HG03039 (cell line): ENCODE results near the gene AKAP9.
"Not testable (repeated sequence)": the region's sequence is repeated elsewhere in the genome, so short reads cannot be mapped to it uniquely, and the experiment has no call there.

Experiments
- ATAC-seq: cut with Tn5 transposase; IDR thresholded peaks from one replicate; pipeline ENCODE4 v1.9.1; 2021; ENCODE audit warnings: mild to moderate bottlenecking, moderate library complexity; ENCODE audit not compliant: unreplicated experiment

The AKAP9 gene

DNA sequence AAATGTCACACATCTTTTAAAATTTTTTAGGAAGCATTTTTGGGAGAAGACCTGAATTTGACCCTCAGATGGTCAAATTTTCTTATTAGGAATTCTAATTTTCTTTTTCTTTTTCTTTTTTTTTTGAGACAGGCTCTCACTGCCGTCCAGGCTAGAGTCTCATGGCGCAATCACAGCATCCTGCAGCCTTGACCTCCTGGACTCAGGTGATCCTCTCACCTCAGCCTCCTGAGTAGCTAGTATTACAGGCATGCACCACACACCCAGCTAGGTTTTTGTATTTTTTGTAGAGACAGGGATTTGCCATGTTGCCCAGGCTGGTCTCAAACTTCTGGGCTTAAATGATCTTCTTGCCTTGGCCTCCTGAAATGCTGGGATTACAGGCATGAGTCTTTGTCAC lies 65.4 kb downstream of the AKAP9 start:
- ATAC-seq = no peak

GRCh38 chr7:92010215-92010614 lies 69.6 kb downstream of the AKAP9 start:
- no peak for ATAC-seq

- ATAC-seq = no peak
Observed at GRCh38 chr7:92013611-92014010, 72.9 kb downstream of the AKAP9 start.

DNA sequence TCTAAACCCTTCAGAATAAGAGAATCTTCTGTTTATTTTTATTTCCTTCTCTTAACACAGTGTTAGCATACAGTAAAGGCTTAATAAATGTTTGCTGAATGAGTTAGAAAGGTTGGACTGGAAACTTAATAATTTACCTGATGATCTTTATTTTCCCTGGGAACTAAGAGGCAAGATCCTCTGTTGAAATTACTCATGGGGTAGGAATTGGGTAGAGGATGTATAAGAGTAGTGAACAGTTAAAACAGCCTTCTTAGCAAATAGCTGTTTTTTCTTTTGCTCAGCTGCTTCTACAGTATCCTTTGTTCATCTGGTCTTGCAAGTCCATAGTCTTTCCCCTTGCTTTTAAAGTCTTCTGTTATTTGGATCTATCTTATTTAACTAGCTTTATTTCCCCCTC lies 80.0 kb downstream of the AKAP9 start:
- ATAC-seq = no peak

DNA sequence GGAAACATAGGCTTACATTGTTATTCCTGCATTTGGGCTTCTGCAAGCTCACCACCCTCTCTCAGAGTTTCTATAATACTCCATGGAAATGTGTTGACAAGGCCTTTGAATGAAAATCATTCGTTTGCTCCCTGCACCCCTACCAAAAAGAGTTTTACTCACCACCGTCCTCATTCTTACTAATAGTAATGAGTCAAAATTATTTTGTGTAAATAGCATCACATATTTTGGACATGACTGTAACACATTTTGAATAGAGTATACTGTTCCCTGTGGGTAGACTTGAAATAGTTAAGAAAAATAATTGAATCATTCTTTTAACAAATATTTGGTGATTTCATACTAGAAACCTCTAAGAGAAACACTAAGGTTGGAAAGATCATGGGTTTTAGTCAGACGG lies 84.6 kb downstream of the AKAP9 start:
- no peak for ATAC-seq

- not testable (repeated sequence) for ATAC-seq
Observed at GRCh38 chr7:92026635-92027034, 86.0 kb downstream of the AKAP9 start.

GRCh38 chr7:92027128-92027527 lies 86.5 kb downstream of the AKAP9 start:
- ATAC-seq = not testable (repeated sequence)

GRCh38 chr7:92028226-92028625 lies 87.6 kb downstream of the AKAP9 start:
- no peak for ATAC-seq

- ATAC-seq = no peak
Observed at GRCh38 chr7:92028686-92029085, 88.0 kb downstream of the AKAP9 start.

DNA sequence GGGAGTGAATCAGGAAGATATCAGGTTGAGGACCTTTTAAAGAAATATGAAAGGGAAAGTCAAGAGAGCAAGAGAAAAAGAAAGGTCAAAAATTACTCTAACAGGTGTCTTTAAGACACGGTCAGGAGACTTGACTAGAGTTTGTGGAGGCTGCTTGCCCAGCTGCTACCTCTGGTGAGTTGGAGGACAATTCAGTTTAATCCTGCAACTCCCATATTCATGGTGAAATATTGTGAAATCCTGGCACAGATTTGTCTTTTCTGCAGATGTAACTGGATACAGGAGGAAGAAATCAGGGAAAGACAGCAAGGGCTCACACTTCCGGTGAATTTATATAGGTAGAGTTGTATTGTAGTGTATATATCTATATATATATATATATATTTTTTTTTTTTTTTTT lies 93.5 kb downstream of the AKAP9 start:
- ATAC-seq = no peak

DNA sequence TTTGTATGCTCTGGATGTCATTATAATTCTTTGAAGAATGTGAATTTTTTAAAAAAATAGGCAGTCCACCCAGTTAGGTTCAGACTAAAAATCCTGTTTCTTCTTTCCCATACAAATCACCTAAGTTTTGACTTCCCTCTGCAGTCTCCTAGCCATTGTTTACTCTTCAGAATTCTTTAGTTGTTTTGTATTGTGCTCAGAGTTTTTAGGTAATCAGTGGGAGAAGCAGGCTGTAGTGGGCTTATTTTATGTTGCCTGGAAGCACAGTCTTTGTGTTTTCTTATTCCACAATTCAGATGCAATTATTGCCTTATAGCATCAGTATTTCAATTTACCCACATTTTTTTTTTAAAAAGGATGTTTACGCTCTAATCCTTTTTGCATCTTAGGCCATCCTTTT lies 94.9 kb downstream of the AKAP9 start:
- no peak for ATAC-seq

GRCh38 chr7:92039900-92040299 lies 99.2 kb downstream of the AKAP9 start:
- ATAC-seq = no peak

- no peak for ATAC-seq
Observed at GRCh38 chr7:92042056-92042737, 101.5 kb downstream of the AKAP9 start.

- ATAC-seq = no peak
Observed at GRCh38 chr7:92043098-92043497, 102.4 kb downstream of the AKAP9 start.

- no peak for ATAC-seq
Observed at GRCh38 chr7:92043637-92044036, 103.0 kb downstream of the AKAP9 start.

DNA sequence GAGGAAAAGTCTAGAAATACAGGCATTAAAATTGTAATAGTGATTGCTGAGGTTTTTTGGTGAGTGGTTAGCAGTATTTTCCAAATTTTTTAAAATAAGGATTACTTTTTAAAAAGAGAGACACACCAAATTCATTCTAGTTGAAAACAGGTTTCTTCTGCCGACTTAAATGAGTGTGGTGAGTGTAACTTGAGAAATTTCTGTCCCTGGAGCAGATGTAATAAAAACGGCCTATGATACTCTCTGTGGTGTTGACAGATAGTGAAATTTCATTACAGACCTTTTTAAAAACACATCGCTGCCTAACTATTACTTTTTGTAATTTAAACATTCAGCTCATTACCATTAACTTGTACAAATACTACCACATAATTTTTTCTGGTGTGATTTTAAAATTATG lies 103.5 kb downstream of the AKAP9 start:
- no peak for ATAC-seq

DNA sequence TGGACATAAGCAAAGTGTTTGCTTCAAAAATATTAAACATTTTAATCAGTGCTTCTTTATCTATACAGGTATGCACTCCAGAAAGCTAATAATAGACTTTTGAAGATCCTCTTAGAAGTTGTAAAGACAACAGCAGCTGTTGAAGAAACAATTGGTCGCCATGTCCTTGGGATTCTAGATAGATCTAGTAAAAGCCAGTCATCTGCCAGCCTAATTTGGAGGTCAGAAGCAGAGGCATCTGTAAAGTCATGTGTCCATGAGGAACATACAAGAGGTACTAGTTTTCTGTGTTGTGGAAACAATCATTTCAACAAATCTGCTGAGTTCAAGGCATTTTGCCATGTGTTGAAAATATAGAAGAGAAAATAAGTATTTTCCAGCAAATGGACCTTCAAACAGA lies 104.3 kb downstream of the AKAP9 start:
- no peak for ATAC-seq

GRCh38 chr7:92051655-92052054 lies 111.0 kb downstream of the AKAP9 start:
- no peak for ATAC-seq

GRCh38 chr7:92052159-92052558 lies 111.5 kb downstream of the AKAP9 start:
- ATAC-seq = no peak

DNA sequence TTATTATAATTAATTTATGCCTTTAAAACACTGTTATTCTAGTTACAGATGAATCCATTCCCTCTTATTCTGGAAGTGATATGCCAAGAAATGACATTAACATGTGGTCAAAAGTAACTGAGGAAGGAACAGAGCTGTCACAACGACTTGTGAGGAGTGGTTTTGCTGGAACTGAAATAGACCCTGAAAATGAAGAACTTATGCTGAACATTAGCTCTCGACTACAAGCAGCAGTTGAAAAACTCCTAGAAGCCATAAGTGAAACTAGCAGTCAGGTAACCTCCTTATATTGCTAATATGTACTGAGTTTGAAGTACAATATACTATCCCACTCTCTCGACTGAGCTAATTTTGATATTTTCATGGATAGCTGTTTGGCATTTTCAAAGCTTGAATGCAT lies 112.0 kb downstream of the AKAP9 start:
- no peak for ATAC-seq

DNA sequence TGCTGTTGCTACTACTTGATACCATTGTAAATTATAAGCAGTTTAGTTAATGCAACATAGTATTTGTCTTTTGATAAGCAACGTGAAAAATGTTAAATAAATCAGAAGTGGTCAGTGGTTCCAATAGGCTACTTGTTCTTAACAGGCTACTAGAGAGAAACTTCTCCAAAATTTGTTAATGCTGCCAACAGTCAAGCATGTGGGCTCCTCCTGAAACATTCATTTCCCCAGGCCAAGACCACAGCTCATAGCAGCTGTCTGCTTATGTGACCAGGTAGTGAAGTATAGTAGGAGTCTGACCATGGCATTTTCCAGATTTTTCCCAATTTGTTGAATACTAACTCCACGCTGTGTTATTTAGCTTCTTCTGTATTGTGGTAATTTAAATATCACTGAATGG lies 112.7 kb downstream of the AKAP9 start:
- ATAC-seq = no peak

GRCh38 chr7:92056286-92056685 lies 115.6 kb downstream of the AKAP9 start:
- ATAC-seq = no peak

- no peak for ATAC-seq
Observed at GRCh38 chr7:92057375-92057774, 116.7 kb downstream of the AKAP9 start.
